HG03097 (cell line): ENCODE results near the gene TBX10.
"Not testable (repeated sequence)": the region's sequence is repeated elsewhere in the genome, so short reads cannot be mapped to it uniquely, and the experiment has no call there.

ENCODE experiments used
- ATAC-seq: cut with Tn5 transposase; IDR thresholded peaks from one replicate; pipeline ENCODE4 v1.9.1; 2021; ENCODE audit not compliant: unreplicated experiment, low FRiP score

Gene TBX10

DNA sequence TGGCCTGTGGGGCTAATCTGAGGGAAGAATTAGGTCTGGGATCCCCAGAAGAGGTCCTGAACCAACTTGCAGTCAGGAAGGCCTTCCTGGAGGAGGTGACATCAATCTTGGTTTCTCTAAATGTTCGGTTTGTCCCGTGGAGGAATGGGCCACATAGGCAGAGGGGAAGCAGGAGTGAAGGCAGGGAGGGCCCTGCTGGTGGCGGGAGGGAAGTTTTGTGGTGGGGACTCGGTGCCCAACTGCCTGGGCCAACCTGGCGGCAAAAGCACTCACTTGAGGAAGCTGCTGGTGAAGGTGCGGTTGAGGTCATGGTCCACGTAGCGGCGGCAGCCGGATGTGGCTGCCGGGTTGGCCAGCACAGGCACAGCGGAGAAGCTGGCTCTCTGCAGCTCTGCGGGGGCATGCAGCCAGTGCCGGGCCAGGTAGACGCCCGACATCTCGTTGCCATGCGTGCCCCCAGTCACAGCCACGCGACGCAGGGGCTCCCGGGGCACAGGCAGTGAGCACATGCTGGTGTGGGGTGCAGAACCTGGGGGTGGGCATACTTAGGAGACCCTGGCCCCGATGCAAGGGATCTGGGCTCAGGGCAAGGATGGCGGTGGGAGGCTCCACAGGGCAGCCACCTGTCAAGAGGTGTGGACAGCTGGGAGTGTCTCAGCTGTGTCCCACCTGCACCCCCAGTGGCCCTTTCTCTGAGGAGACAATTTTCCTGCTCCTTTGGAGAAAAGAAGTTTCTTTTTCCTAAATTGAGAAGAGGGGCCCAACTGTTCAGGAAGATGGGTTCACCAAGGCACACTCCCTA is 7.2 kb upstream of the TBX10 start:
- ATAC-seq = no peak

DNA sequence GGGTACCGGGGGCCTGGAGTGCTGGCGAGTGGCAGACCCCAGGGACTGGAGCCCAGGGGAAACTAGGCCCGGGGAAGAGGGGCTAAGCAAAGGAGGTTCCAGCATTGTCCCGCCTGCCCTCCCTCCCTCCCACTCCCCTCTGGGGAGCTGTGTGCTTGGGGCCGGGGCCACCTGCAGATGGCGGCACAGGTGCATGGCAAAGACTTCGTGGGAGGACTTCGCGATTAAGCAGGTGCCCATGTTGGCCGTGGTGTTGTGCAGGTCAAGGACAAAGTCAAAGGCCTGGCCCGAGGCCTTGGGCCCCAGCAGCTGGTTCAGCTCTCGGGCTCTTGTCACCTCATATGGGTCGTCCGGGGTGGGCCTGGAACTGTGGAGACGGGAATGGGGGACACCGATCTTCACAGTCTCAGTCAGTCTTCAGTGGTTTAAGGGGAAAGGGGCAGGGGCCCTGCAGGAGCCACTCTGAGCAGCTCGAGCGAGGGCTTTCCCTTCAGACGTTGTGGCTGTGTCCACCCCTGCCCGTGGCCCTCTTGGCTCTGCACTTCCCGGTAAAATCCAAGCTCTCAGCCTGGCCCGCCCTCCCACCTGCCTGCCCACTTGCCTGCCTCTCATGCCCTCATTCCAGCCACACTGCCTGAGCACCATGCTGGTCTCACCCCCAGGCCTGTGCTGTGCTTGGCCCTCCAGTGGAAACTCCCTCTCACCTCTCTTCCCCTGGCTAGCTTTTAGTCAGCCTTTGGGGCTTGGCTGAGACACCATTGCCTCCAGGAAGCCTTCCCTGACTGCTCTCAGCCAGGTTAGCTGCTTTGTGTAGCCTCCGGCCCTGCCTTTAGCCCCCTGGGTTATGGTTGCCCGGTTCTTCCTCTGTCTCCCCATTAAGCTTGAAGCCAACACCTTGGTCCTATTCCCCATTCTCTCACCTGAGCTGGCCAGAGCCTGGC is 6.2 kb upstream of the TBX10 start:
- no peak for ATAC-seq

DNA sequence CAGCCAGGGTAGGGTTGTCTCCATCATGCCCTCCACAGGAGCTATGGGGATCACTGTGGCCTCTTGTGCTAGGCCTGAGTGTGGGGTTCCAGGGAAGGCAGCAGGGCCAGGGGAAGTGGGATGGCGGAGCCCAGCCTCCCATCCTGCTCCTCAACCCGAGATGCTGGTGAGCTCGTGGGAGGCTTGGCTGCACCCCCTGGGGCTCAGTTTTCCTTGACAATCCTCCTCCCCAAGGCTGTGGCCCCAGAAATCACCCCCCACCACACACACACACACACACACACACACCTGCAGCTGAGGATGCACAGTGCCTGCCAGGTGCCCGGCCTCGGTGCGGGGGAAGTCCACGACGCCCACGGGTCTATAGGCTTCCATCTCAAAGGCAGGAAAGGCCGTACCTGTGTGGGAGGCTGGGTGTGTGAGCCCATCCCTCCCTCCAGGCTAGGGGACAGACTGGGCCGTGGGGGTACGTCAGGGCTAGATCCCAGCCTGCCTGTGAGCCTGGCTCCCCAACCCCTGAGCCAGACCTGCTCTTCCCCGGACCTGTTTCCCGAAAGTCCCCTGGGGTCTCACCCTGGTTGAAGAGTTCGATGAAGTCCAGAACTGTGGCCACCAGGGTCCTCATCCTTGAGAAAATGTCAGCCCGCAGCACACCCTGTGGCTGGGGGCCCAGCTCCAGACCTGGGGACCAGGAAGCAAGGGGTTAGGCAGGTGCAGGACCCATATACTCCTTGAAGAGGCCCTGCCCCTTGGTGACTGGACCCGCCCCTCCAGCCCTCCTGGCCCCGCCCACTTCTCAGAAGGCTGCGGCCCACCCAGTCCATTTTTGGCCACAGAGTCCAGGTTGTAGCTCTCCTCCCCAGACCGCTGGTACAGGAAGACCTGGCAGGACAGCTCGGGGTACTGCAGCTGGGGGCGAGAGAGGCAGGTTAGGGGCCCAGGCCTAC is 5.2 kb upstream of the TBX10 start:
- no peak for ATAC-seq

DNA sequence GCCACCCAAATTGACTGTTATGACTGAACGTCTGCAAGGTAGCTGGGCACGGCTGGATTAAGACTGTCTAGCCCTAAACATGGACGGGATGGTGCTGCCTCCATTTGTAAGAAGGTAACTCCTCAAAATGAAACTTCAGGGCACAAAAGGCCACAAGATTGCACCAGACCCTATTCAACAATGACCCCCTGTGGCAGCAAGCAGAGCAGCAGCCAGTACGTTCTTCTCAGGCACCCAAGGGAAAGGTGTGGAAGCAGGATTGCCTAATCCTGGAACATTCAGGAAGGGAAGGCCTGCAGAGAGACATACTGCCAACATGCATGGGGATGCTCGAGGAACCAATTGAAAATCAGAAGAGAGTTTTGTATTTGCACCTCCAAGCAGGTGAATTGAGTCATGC is 4.5 kb upstream of the TBX10 start:
- no peak for ATAC-seq

DNA sequence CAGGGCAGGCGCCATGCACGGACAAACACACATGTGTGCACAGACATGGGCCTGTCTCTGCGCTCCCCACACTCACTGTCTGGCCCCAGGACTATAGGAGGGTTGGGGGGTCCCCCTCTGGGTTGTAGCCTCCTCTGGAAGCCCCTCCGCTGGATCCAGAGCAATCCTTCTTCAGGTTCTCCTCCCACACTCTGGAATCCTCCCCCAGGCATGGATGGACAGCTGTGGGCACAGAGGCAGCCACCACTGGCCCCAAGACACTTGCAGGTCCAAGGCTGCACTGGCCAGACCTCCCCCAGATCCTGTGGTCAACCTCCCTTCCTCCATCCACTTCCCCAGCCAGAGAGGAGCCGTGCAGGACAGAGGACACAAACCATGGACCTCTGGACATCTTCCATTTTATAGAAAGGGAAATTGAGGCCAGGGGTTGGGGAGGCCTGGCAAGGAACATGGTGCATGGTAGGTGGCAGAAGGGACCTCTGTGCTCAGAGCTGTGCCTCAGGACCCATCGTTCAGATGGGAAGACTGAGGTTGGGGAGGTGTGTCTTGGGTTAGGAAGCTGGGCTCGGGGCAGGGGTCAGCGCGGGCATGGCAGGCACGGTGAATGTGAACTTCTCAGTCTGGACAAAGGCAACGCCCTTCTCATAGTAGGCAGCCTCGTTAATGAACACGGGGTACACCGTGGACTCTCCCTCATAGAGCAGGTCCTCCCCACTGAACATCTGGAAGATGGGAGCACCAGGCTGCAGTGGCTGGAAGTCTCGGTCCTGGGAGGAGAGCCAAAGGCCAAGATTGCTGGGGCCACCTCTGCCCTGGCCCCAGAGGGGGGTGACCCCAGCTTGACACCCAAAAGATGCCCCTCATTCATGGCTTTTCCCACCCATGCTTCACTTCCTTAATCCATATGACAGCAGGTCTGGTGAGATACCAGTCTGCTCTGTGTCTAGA is 2.9 kb upstream of the TBX10 start:
- no peak for ATAC-seq

DNA sequence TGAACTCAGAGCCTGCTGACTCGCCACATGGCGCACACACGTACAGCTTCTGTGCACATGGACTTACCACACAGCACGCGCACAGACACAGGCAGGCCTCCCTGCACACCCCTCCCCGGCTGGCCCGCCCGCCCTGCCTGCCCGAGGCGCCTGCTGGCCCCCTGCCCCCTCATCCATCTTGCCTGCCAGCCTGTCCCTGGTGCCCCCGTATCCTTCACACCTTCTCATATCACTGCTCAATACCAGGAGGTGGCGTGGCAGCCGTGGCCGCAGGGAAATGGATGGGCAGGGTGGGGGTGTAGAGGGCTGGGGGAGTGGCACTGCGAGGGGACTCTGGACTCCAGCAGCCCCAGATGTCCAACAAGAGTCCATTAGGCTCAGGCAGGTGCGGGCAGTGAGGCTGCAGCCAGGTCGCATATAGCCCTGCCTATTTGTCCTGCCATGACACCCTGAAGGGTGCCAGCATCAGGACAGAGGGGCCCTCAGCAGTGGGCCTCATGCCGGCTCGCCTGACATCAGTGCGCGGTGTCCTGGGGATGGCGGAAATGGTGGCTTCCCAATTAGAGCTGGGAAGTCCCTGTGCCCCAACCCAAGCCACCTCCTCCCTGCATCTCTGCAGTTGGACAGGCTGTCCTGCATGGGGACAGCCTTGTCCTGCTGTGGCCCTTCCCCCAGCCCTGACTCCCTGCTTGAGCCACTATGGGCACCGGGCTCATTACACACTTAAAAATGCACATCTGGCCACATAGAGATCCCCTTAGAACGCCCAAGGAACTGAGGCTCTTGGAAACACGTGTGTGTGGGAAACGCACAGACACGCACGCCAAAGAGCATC is 2.0 kb upstream of the TBX10 start:
- no peak for ATAC-seq

DNA sequence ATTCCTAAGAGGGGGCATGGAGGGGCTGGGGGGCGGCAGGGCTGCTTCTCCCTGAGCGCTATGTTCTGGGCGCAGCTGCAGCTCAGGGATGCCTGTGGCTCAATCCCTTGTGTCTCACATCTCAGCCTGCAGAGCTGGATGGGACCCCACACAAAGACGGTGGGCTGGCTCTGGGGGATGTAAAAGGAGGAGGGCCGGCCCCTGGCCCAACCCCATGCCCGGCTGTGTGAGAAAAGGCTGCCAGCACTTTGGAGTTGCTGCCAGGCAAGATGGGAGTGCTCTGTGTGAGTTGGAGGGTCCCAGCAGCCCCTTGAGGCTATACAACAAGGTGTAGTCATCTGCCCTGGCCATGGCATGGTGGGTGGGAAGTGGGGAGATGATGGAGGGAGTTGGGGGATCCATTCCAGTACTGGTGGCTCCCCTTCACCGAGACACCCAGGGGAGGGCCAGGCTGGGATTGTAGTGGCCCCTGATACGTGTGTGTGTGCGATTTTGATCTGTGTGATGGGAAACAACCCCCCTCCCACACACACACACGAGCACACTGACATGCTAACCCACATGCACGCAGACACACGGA is 1.3 kb upstream of the TBX10 start:
- no peak for ATAC-seq

DNA sequence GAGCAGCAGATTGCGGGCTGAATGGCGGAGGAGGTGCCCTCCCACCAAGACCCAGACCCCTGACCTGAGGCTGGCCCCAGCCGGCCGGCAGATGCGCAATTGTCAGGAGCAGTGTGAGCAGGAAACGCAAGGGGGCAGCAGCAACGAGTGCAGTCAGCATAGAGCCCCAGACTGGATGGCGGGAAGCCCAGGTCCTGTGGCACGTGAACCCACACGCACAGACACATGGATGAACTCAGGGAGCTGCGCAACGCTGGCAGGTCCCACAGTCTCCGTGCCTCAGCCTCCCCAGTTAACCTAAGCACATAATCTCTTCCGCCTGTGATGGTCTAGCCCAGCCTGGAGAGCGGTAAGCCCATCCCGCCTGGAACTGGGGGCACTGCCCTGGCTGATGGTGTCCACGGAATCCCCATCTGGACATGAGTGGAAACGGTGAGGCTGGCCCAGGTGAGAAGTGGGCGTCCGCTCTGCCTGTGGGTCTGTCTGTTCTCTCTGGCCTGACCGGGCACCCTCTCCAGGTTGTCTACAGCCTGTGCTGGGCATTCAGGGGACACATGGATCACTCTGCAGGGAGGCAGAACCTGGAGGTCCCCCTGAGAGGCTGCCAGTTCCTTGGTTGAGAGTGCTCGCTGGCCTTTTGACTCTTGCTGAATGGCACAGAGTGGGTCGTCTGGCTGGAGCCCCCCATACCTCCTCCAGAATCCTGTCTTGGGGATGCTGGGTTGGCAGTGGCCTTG is 626 bp upstream of the TBX10 start:
- ATAC-seq = no peak

DNA sequence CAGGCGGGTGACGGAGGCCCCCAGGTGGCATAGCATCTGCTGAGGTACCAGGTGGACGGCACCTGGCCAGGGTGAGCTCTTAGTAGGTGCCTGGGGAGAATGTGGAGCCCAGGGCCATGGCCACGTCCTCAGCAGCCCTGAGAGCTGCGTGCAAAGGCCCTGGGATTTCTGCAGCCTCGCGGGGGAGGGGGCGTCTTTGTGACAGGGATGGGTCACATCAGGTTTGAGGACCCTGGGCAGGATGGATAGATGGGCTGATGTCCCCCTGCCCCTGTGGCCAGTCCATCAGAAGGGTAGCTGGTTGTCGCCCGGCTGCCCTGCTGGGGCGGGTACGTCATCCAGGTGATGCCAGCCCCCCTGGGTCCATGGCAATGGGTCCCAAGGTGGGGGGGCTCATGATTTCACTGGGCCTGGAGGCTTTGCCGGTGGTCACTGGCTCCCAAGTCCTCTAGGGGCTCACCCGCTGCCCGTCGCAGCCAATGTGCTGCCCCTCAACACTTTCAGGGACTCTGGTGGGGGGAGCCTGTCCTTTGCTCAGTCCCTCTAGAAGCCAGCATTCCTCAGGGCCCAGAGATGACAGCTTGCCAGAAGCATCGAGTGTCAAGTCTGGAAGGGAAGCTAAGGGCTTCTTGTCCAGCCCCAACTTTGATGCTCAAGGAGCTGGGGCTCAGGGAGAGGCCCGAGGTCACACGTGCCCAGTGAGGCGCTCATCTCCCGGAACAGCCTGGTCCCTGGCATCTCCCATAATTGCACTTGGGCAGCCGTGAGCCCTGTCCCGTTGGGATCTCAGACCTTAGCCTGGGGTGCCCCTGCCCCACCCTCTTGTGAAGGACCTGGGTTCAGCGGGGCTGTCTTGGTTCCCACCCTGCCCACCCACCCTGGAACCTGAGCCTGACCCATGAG is 777 bp downstream of the TBX10 start:
- no peak for ATAC-seq

DNA sequence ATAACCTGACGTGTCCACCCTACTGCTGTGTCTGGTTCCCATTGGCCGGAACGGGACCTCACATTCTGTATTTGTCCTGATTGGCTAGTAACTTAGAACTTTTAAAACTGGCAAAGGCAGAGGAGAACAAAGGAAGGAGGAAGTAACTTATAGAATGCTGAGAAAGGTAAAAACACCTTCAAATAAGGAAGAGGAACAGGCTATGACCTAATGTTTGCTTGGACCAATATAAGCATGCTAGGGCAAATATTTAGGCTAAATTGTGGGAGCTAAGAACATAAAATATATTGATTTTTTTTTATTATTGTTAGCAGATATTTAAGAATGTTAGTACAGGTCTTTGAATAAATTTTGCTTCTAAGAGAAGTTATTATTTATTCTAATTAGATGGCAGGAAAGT is 2.1 kb downstream of the TBX10 start:
- ATAC-seq = not testable (repeated sequence)

DNA sequence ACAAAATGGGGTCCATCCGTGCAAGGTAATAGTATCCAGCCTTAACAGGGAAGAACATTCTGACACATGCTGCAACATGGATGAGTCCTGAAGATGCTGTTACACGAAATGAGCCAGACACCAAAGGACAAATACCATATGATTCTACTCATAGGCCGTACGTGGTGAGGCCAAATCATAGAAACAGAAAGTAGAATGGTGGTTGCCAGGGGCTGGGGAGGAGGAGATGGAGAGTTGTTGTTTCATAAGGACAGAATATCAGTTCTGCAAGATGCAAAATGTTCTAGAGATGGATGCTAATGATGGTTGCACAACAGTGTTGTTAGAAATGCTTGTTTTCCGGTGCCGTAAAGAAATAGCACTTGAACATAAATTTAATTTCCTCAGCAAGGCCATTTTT is 2.6 kb downstream of the TBX10 start:
- no peak for ATAC-seq

DNA sequence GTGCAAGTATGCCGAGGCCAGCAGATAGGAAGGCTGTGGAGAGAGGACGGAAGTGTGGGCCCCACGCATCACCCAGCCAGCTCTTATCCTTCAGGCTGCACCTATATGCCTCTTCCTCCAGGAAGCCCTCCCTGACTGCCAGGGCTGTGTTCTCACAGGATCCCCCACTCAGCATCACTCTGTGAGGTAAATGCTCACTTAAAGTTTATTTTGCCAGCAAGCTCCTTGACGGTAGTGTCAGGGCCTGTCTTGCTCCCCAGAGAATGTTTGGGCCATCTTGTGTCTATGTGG is 4.4 kb downstream of the TBX10 start:
- no peak for ATAC-seq

DNA sequence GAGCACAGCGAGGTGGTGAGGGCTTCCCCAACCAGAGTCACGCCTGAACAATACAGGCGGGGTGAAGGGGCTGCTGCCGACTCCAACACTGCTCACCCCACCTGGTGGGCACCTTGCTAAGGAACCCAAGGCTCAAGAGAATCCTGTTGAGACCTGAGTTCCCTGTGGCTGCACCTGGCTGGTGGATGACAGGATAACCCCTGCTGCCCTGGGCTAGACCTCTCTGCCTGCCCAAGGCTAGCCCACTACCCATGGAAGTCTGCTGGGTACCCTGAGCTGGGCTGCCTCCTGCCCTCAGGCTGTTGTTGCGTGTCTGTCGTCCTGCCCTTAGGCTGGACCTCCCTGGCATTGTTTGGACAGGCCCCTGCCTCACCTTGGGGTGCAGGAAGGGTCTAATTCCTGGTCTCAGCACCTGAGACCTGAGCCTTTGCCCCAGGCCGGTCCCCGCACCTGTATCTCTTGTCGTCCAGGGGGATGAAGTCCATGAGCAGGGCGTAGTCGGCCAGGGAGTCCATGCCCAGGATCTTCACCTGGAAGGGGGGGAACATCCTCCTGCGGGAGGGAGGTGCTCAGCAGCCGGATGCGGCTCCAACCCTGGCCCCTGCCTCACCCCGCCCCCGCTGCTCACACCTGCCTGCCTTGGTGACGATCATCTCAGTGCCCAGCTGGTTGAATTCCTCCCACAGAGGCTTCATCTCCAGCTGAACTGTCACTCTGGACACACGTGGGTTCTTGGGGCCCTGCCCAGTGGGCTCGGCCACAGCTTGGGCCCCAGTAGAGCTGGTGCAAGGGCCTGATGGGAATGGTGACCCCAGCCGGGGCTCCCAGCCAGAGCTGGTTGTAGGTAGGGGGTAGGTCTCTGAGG is 5.0 kb downstream of the TBX10 start:
- no peak for ATAC-seq

DNA sequence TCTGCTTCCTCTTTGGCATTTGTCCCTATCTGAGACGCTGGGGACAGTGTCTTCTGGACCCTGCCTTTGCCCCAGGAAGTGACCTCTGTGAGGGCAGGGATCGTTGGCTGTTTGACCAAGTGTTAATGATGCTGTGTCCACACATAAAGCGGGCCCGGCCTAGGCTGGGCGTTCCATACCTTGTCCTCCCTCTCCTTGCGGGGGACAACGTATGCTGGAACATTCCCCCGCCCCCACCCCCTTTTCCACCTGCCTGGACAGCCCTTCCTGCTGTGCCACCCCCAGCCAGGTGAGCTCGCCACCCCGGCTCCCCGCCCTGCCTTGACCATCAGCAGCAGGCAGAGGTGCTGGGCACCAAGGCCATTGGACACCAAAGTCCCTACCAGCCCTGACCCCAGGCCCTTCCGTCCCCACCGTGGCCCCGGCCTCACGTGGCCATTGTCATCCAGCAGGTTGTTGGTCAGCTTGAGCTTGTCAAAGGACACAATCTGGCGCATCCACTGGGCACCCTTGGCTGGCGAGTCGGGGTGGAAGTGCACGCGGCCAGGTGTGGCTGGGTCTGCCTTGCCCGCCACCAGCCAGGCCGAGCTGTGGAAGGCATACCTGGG is 5.7 kb downstream of the TBX10 start:
- no peak for ATAC-seq

DNA sequence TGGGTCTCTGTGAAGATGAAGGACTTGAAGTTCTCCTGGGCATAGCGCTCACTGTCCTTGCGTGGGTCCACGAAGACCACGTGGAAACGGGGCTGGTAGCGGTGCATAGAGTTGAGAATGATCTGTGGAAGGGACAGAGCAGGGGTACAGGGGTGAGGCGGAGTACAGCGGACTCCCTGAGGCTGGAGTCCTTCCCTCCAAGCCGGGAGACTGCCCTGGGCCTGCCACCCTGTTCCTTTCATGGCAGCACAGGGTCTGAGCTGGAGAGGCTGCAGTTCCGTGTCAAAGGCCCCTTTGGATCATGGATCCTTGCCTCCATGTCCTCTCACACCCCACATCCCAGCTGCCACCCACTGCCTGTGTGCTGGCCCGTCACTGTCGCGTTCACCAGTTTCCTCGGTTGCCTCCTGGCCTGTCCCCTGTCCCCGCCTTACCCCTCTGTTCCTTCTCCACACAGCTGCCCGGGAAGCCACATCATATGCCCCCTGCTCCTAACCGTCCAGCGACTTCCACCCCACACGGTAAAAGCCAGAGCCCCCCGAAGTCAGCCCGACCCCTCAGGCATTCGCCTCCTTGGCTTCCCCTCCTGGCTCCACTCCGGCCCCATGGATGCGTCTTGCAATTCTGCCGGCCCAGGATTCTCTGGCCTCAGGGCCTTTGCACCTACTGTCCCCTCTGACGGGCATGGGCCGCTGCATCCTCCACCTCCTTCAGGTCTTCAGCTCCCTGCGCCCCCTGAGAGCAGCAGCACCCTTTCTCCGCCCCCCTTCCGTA is 6.4 kb downstream of the TBX10 start:
- no peak for ATAC-seq
